Measurements from ENCODE around the gene RNF115.
"Not testable (repeated sequence)": the region's sequence is repeated elsewhere in the genome, so short reads cannot be mapped to it uniquely, and the experiment has no call there.

The RNF115 gene

DNA sequence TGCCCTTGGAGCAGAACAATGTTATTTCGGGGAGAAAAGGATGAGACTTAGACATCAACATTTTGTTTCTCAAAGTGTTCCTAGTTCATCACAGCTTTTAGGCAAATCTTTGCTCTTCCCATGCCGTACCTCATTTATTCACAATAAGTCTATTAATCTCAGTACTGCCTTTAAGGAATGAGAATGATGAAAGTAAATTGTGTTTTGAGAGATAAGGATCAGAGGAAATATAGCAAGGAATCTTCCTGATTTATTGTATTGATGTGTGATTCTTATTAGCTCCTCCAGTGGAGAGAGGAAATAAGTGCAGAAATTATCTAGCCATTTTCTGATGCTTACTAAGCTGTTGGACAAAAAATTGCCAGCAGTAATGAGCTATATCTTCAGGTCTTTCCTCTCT lies 2.1 kb upstream of the RNF115 start:
- DNase-seq = no peak

DNA sequence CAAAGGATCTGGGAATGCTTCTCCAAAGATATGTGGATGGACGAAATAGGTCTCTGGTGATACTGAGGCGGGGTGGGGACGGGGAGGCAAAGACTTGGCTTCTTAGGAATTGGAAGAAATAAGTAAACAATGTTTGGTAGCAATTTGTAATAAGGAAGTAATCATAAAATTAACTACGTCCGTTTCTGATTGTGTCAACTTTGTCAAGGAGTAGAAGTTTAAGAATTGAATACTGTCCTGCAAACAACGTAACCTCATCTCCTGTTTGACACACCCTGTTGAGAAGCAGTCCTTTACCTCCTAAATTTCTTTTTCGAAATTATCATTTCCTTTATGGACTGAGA lies 576 bp upstream of the RNF115 start:
- DNase-seq = no peak

DNA sequence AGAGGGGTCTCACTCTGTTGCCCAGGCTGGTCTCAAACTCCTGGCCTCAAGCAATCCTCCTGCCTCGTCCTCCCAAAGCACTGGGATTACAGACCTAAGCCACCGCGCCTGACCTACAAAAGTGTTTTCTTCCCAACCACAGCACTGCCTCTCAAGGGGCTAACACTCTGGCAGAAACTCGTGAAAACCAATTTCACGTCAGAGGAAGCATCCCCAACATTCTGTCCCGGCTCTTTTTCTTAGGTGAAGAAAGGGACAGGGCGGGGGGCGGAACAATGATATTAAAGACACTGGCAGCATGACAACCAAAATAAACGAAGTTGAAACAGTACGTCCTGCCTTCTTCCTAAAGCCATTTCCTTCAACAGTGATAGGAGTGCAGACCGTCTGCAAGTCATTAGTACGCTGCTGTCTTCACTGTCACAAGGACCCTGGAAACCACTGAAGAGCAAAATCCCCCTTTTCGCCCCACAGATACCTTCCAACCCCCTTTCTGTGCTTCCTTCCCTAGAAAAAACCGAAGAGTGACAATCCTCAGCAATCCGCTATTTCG lies 1.0 kb downstream of the RNF115 start:
- DNase-seq = not testable (repeated sequence)

DNA sequence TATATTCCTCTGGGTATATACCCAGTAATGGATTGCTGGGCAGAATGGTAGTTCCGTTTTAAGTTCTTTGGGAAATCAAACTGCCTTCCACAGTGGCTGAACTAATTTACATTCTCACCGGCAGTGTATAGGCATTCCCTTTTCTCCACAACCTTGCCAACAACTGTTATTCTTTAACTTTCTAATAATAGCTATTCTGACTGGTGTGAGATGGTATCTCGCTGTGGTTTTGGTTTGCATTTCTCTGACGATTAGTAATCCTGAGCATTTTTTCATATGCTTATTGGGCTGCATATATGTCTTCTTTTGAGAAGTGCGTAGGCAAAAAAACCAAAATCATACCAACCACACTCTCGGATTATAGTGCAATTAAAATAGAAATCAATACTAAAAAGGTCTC lies 5.8 kb downstream of the RNF115 start:
- DNase-seq = not testable (repeated sequence)

DNA sequence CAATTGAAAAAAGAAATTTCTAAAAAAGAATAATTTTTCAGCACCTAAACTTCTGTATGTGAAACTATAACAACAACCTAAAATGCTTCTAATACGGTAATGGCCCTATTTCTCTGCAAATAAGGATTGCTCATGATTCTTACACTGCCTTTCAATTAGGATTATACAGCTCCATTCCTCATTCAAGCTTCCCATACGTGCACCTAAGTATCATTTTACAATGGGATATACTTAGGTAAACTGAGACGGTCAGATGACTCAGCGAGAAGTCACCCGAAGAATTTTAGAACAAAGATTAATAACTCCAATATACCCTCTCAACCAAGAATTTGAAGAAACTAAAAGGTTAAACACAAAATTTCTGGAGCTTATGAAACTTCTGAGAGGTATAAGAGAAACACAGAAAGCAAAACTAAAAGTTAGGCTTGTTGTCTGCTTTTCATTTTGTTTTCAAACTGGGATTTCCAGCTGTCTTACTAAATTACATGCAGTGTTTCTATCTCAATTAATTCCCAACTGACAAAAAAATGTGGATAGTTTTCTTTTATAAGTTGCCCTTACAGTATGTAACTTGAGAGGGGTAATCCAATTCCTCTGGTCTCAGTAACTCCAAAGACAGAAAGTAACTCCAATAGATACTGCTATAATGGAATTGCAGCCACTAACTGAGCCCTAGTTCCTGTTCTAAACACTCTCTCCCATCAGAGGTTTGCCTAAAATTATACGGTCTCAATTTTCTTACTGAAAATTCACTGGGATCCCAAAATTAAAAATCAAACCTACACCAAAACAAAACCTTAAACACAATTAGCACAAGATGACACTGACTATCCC lies 10.7 kb downstream of the RNF115 start:
- DNase-seq = not testable (repeated sequence)

DNA sequence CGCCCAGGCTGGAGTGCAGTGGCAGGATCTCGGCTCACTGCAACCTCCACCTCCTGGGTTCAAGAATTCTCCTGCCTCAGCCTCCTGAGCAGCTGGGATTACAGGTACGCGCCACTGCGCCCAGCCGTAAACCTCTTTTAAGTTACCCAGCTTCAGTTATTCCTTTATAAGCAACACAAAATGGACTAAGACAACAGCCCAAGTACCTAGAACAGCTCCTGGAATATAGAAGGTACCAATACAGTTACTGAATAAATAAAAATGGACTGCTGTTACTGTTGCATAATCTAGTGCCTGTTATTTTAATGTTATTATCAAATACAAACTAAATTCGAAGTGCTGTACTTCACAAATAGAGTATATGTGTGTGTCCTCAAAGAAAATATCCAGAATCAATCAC lies 17.1 kb downstream of the RNF115 start:
- DNase-seq = no peak

DNA sequence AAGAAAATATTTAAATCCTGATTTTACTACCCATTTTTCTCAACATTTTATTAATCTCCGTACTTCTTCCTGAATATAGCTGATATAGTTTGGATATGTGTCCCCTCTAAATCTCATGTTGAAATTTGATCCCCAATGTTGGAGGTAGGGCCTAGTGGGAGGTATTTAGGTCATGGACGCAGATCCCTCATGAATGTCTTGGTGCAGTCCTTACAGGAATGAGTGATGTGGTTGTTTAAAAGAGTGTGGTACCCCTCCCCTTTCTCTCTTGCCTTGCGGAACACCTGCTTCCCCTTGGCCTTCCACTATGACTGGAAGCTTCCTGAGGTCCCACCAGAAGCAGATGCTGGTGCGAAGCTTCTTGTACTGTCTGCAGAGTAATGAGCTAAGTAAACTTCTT lies 17.5 kb downstream of the RNF115 start:
- no peak for DNase-seq

DNA sequence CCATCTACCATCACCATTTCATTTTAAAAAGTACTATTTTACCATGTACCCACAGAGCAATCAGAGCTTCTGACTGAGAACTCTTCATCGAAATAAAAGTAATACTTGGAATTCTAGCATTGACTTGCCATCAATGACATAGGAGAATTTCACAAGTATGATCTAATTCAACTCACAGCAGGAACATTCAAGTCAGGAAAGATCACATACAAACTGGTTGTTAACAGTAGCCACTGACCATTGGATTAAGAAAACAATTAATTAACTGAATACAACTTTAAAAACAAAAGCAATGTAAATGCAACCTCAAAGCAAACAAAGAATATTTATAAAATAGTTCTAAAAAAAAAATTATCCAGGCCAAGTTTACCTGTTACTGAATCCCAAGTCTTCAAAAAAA lies 18.8 kb downstream of the RNF115 start:
- DNase-seq = no peak

DNA sequence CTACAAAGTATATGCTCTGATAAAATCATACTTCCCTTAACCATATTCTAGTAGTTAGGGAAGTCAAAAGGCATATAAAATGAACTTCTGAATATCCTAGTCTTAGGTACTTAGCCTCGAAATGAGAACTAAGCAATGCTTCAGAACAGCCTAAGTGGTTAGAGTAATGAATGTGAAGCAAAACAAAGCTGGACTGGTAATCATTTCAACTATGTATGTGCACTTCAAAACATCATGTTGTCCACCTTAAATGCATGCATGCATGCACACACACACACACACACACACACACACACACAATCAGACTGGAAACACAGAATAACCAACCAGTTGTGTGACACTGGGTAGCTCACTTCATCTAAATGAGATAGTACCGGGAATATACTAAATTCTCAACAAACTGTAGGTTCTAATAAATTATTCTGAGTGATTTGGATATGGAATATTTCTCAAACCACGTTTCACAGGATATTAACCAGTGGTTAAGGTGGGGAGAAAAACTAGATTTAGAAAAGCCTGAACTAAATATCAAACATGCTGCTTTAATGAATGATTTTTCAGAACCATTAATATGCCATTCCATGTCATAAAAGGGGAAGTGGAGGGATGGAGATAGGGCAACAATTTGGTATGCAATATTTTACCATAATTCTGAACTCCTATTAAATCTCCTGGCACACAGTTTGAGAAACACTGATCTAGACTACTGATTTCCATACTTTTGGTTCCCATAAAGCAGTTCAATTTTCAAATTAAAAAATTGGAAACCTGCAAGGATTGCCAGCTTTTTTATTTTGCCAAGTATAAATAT lies 19.5 kb downstream of the RNF115 start:
- no peak for DNase-seq

DNA sequence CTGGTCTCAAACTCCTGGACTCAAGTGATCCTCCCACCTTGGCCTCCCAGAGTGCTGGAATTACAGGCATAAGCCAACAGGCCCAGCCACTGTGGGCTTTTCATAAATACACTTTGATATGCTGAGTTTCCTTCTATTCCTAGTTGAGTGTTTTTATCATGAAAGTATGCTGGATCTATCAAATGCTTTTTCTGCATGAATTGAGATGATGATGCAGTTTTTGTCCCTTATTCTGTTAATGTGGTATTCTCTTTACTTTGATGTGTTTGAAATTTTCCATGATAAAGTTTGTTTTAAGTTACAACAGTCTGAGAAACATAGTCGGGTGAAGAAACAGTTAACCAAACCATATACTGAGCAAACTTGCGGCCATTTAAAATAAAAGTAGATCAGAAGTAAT lies 24.1 kb downstream of the RNF115 start:
- DNase-seq = no peak

DNA sequence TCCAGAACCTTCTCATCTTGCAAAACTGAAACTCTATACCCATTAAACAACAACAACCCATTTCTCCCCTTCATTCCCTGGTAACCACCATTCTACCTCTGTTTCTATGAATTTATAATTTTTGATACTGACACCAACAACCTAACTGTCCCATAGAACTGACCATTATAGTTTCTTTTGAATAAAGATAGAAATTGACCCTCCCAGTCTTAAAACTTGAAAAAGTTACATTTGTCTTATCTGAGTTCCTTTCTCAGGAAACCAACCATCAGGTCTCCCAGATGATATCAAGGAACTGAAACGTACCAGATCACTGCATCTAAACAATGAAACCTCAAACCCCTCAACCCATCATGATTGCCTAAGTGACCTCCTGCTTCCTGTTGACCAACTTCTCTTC lies 27.1 kb downstream of the RNF115 start:
- no peak for DNase-seq

DNA sequence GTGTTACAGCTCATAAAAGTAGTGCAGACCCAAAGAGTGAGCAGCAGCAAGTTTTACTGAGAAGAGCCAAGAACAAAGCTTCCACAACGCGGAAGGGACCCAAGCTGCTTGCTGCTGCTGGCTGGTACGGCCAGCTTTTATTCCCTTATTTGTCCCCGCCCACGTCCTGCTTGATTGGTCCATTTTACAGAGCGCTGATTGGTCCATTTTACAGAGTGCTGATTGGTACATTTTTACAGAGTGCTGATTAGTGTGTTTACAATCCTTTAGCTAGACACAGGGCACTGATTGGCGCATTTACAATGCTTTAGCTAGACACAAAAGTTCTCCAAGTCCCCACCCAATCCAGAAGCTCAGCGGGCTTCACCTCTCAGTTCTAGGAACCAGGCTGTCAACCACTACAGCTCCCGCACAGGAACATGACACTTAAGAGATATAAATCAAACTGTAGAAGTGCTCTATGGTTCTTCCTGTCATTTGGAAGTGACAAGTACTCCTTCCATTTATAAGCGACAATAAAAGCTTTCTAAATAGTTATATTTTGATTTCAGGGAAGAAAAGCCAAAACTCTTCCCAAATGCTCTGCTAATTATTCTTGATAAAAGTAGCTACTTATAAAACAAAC lies 28.5 kb downstream of the RNF115 start:
- DNase-seq = no peak

DNA sequence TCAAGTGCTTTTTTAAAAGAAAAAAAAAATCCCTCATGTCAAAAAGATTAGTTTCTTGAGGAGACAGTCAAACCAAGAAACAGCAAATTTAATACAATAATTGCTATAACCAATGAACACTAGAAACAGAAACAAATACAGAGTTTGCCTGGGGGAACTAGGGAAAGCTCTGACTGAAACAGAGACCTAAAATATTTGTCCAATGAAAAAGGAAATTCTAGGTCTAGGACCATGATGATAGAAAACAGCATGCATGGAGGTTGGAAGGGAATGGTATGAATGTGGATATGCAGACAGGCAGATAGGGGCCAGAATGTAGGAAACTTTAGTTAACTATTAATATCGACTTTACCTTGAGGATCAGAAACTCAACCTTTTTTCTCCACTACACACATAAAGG lies 31.4 kb downstream of the RNF115 start:
- no peak for DNase-seq

DNA sequence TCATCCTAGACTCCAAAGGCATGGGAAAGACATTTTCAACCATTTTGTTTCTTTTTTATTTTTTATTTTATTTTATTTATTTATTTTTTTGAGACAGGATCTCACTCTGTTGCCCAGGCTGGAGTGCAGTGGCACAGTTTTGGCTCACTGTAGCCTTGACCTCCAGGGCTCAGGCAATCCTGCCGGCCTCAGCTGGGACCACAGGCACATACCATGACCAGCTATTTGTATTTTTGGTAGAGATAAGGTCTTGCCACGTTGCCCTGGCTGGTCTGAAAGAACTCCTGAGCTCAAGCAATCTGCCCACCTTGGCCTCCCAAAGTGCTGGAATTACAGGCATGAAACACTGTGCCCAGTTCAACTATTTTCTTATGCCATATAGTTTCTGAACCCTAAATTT lies 32.0 kb downstream of the RNF115 start:
- DNase-seq = not testable (repeated sequence)

DNA sequence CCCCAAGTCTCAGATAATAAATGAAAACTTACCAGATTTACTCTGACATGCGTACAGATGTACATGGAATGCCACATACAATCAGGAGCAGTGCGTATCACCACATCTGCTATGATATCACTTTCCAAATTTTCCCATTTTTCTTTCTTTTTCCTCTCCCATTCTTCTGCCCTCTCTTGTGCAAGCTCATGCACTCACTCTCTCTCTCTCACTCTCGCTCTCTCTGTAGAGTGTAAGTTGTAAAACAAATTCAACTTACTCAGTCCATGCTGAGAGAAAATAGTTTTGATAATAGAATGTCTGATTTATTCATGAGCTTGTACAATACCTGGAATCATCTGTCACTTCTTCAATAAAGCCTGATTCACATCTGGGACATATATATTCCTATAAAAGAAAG lies 35.3 kb downstream of the RNF115 start:
- no peak for DNase-seq

DNA sequence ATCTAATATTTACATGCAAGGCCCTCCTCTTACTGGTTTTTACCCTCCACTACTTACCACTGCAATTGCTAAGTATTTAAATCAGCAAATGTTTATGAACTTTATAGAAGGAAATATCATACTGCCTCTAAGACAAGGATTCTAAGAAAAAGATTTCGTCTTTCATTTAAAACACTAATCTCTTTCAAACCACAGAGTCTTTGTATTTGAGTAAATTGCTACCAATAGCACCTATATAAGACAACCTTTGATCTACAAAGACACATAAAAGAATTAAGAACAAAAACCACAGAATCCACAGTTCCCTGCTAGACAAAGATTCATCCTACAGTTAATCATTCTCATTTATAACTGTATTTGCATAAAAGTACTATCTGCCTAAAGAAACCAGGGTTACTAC lies 37.6 kb downstream of the RNF115 start:
- DNase-seq = no peak

DNA sequence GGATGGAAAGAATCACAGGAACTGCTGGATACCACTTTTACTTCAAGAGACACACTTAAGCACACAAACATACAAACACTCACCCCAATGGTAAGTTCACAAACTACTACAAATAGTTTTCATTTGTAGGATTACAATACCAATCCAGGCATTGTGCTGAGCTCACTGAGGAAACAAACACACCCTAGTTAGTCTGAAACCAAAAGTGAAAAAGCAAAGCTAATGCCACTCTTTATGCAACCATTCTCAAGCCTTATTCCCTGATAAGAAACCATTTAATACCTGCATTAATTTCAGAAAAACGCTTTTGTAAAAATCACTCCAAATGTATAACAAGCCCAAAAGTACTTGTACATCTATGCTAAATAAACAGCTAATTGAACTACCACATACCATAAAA lies 38.3 kb downstream of the RNF115 start:
- DNase-seq = no peak

DNA sequence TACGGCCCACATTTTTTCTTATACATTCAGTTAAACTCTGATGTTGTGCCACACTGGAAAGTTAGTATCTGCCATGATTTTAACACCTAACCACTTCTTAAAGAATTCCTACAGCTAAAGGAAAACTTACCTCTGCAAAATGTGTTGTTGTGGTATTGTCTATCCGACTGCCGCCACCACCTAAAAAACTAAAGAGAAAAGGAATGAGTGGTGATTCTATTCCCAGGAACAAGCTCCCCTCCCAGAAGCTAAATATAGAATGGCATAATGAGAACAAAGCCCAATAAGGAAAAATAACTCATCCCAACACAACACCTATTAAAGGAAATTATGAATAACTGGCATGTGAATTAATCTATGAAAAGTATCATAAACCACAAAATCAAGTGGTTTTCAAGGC lies 39.5 kb downstream of the RNF115 start:
- DNase-seq = no peak

DNA sequence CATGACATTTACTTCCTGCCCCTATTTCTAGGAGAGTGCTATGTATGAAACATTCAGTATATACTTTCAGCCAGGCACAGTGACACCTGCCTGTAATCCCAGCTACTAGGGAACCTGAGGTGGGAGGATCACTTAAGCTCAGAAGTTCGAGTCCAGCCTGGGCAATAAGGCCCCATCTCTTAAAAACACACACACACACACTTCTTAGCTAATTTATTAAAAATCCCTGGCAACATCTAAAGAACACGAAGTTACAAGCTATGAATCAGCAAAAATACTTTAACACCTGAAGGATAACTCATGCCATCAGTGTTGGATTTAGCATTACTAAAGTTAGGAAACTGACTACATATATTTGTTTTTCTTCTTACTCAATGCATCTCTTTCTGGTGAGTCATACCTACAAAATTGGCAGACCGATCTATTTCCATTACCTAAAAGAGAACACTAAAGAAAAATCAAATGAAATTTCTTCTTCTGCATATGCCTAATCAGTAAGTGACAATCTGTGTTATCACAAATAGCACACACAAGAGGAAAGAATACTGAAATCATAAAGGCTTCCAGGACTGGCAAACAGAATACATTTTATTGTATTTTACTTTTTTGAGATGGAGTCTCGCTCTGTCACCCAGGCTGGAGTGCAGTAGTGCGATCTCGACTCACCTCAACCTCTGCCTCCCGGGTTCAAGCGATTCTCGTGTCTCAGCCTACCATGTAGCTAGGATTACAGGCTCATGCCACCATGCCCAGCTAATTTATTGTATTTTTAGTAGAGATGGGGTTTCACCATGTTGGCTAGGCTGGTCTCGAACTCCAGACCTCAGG lies 41.4 kb downstream of the RNF115 start:
- no peak for DNase-seq

DNA sequence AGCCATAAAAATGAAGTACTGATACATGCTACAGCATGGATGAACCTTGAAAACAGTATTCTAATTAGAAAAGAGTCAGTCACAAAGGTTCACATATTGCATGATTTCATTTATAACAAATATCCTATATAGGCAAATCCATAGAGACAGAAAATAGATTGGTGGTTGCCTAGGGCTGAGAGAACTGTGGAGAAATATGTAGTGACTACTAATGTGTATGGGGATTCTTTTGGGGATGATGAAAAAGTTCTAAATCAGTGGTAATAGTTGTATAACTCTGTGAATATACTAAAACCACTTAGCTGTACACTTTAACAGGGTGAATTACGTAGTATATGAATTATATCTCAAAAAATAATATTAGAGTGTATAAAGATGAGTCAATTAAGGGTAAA lies 45.8 kb downstream of the RNF115 start:
- no peak for DNase-seq

DNA sequence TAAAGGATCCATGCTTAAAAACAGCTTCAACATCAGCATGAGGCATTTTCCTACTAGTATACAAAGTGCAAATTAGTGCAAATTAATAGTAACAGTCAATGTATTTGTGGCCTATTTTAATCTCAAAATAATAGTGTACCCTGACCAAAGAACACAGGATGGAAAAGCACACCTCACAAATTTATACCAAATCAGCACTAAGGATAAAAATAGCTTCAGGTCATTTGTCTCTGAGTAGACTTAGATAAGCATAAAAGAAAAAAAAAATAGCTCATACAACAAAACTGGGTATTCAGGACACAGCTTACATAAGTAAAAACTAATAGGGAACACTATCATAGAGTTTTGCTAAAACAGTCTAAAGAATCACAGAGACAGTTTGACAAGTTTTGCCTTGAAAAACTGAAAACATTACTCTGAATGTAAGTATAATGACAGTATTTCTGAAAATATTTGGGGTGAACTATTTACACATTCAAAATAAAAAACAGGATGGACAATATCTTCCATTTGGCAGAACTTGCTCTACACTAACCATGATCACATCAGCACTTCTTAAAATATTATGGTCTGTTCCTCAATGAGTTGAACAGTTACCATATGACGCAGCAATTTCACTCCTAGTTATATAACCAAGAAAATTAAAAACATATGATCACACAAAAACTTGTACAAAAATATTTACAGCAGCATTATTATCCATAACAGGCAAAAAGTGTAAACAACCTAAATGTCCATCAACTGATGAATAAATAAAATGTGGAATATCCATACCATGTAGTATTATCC lies 46.3 kb downstream of the RNF115 start:
- DNase-seq = no peak

DNA sequence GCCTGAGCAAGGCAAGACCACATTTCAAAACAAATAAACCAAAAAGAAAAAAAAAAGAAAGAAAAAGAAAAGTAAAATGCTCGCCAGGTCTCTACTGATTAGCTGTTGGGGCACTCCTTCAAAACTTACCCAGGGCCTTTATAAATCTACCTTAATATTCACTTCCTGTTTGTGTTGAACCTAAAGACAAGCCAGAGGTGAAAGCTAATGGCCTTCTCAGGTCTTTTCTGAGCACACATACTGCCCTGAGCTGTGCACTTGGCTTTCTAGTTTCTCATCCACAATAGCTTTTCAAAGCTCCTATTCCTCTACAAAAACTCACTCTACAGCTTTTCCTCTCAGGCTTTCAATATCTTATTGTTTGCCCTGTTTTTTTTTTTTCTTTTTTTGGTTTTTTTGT lies 50.5 kb downstream of the RNF115 start:
- no peak for DNase-seq

All from right hindlimb (tissue), 1 donor.